Right lobe of liver (tissue), 6 donors: ENCODE results near the gene SBF1. TPM values are rescaled to one million over a fixed set of nuclear protein-coding genes. Genes with fewer than 3 reads are reported as not detected.

Experiments used
- ATAC-seq, 4 donors: fragments of 200-7000 bp; cut with Tn5 transposase; one replicate each; pipeline ENCODE4 v1.9.1; 2020; ENCODE audit warnings: mild to moderate bottlenecking in 4 of 4, moderate library complexity in 4 of 4
- DNase-seq, 3 donors: peaks; one replicate each; pipeline ENCODE4 v3.0.0-alpha.2; 2020
- H3K27ac ChIP-seq, 3 donors: fragments of 200-600 bp; one replicate each; pipeline ENCODE4 v1.8.0; 2022
- H3K27me3 ChIP-seq, 2 donors: fragments of 200-600 bp; one replicate each; pipeline ENCODE4 v1.8.0; 2022
- H3K36me3 ChIP-seq, 4 donors: fragments of 200-600 bp; sonication (generic) in 1 of 4; one replicate each; pipeline versions ENCODE4 v1.5.1 to v1.8.0; 2017 to 2022; ENCODE audit warnings: control low read depth in 1 of 4
- H3K4me1 ChIP-seq, 4 donors: fragments of 200-600 bp; sonication (generic) in 1 of 4; one replicate each; pipeline versions ENCODE4 v1.5.1 to v1.8.0; 2017 to 2022; ENCODE audit warnings: control low read depth in 1 of 4
- H3K4me3 ChIP-seq, 3 donors: fragments of 200-600 bp; one replicate each; pipeline ENCODE4 v1.8.0; 2022
- H3K9me3 ChIP-seq, 4 donors: fragments of 200-600 bp; sonication (generic) in 1 of 4; one replicate each; pipeline versions ENCODE4 v1.5.1 to v1.8.0; 2017 to 2022; ENCODE audit warnings: control low read depth in 1 of 4
- POLR2A ChIP-seq: fragments of 450-650 bp; IDR thresholded peaks from one replicate; pipeline ENCODE4 v1.6.1; 2017; ENCODE audit warnings: antibody characterized with exemption, mild to moderate bottlenecking
- WGBS: methylation state at CpG from one replicate; pipeline ENCODE4 v1.1.6; 2018; ENCODE audit warnings: low coverage, low lambda C conversion rate; ENCODE audit not compliant: insufficient coverage; ENCODE audit errors: missing lambda C conversion rate; 5-methylcytosine and 5-hydroxymethylcytosine counted together
- intact Hi-C, 2 donors: fragments of 100-400 bp; cut with DNase I; formaldehyde crosslinking; loops; one replicate each; pipeline versions ENCODE4 v1.11.2 to v1.14.1; 2022
- total RNA-seq, 6 experiments: library from RNA; depleted of rRNA in 2 of 6; stranded (reverse); fragments of >200 nt in 2 of 6; fragmentation: NEBNext Ultra II Directional in 3 of 6; extraction: Animal tissue kit (Norgen Biotek cat#: 25700) in 3 of 6; gene quantifications; one replicate each; pipeline versions ENCODE4 v1.1.0 to v1.2.4, GENCODE V29; 2016 to 2023
- TF ChIP-seq, protein P1 (sequence below), 4 donors: fragments of 200-600 bp in 3 of 4; fragments of 450-650 bp in 1 of 4; IDR thresholded peaks; one replicate each; pipeline versions ENCODE4 v1.5.1 to v1.8.0; 2016 to 2022; ENCODE audit warnings: antibody characterized with exemption in 4 of 4, mild to moderate bottlenecking in 2 of 4
- donor health status: DM: no; HTN: yes; CAD: no.
- donor health status: DM: no; HTN: no; CAD: no.
- donor health status: DM: no; HTN: no; CAD: no.
- donor health status: DM: no; HTN: yes; CAD: no.
- donor health status: DM: no; HTN: yes; CAD: no.

Gene SBF1
- total RNA-seq, 6 experiments from 2014 or later: 18.3 to 28.9 (median 22.8) TPM

GRCh38 chr22:50516891-50517290, 42.1 kb upstream of the SBF1 start:
- no peaks in the 10 kb centered on the region for H3K9me3 ChIP-seq
- H3K27ac ChIP-seq: no peak overlapping the region
- TF ChIP-seq, protein P1, sequence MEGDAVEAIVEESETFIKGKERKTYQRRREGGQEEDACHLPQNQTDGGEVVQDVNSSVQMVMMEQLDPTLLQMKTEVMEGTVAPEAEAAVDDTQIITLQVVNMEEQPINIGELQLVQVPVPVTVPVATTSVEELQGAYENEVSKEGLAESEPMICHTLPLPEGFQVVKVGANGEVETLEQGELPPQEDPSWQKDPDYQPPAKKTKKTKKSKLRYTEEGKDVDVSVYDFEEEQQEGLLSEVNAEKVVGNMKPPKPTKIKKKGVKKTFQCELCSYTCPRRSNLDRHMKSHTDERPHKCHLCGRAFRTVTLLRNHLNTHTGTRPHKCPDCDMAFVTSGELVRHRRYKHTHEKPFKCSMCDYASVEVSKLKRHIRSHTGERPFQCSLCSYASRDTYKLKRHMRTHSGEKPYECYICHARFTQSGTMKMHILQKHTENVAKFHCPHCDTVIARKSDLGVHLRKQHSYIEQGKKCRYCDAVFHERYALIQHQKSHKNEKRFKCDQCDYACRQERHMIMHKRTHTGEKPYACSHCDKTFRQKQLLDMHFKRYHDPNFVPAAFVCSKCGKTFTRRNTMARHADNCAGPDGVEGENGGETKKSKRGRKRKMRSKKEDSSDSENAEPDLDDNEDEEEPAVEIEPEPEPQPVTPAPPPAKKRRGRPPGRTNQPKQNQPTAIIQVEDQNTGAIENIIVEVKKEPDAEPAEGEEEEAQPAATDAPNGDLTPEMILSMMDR (IDR thresholded peaks at IDR 0.05): no peak
- no peak for TF ChIP-seq POLR2A
- ATAC-seq: peak in 1 of 4 donors; percentile 10
- no peaks in the 10 kb centered on the region for H3K27me3 ChIP-seq
- H3K4me1 ChIP-seq: no peaks in the 10 kb centered on the region
- H3K36me3 ChIP-seq: peaks cover 0 to 7% (median 4%) of the 10 kb centered on the region in 4 donors
- WGBS: 81% methylated on average over 8 of the region's 16 CpGs
- intact Hi-C loops: no loop called here
- no peak for DNase-seq
- no peak overlapping the region for H3K4me3 ChIP-seq

- WGBS: 95% methylated on average over 4 of the region's 8 CpGs
Measured at GRCh38 chr22:50516068-50516467, 41.2 kb upstream of the SBF1 start.

DNA sequence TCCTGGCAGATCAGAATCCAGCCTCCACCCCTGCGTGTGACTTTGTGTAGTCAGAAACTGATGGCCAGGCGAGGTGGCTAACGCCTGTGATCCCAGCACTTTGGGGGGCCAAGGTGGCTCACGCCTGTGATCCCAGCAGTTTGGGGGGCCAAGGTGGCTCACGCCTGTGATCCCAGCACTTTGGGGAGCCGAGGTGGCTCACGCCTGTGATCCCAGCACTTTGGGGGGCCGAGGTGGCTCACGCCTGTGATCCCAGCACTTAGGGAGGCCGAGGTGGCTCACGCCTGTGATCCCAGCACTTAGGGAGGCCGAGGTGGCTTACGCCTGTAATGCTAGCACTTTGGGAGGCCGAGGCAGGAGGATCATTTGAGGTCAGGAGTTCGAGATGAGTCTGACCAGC, 38.3 kb upstream of the SBF1 start:
- 96% methylated on average over 10 of the region's 15 CpGs for WGBS
- TF ChIP-seq, protein P1 (IDR thresholded peaks at IDR 0.05): no peak
- no peak for TF ChIP-seq POLR2A
- no peaks in the 10 kb centered on the region for H3K9me3 ChIP-seq
- DNase-seq (no peak), ATAC-seq (no peak)
- no peaks in the 10 kb centered on the region for H3K27me3 ChIP-seq
- peaks cover 0 to 1% (median 0%) of the 10 kb centered on the region in 4 donors for H3K36me3 ChIP-seq
- intact Hi-C loops: no loop called here
- H3K27ac ChIP-seq: no peak overlapping the region
- H3K4me3 ChIP-seq: no peak overlapping the region
- H3K4me1 ChIP-seq: peaks cover 0 to 10% (median 0%) of the 10 kb centered on the region in 4 donors

More at GRCh38 chr22:50516068-50516467, 41.2 kb upstream of the SBF1 start:
- H3K36me3 ChIP-seq: peaks cover 0 to 5% (median 3%) of the 10 kb centered on the region in 4 donors
- TF ChIP-seq, protein P1 (IDR thresholded peaks at IDR 0.05): no peak
- no peak for TF ChIP-seq POLR2A
- intact Hi-C loops: no loop called here
- H3K27me3 ChIP-seq: no peaks in the 10 kb centered on the region
- H3K4me1 ChIP-seq: no peaks in the 10 kb centered on the region
- no peak overlapping the region for H3K27ac ChIP-seq
- DNase-seq (no peak), ATAC-seq (no peak)
- no peak overlapping the region for H3K4me3 ChIP-seq
- H3K9me3 ChIP-seq: no peaks in the 10 kb centered on the region

DNA sequence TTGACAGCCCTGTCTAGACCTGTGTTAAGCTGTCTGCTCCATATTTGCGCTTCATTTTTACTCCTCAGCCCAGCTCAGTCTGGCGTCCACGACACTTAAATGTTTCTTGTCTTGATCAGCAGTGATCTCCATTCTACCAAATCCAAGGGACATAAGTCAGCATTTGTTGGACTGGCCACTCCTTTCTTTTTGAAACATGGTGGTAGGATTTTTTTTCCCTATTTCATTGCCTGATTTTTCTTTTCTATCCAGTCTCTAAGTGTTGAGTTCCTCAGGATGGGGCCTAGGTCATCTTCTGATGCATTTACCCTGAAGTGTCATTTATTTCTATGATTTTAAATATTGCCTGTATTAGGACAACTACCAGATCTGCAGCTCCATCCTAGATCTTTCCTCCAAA, 34.1 kb upstream of the SBF1 start:
- no peaks in the 10 kb centered on the region for H3K9me3 ChIP-seq
- TF ChIP-seq, protein P1 (IDR thresholded peaks at IDR 0.05): no peak
- no peak for TF ChIP-seq POLR2A
- peaks cover 0 to 10% (median 4%) of the 10 kb centered on the region in 4 donors for H3K4me1 ChIP-seq
- intact Hi-C loops: no loop called here
- no peak for ATAC-seq
- H3K27me3 ChIP-seq: no peaks in the 10 kb centered on the region
- DNase-seq: no peak
- peaks cover 0 to 12% (median 0%) of the 10 kb centered on the region in 4 donors for H3K36me3 ChIP-seq
- H3K4me3 ChIP-seq: peak overlapping the region; percentile 75 to 87 (median 81)
- WGBS: 17% methylated on average over 3 of the region's 3 CpGs
- H3K27ac ChIP-seq: peak overlapping the region in 2 of 3 donors; percentile 70 to 73
